HL-60 (cell line): ENCODE measurements around the gene SLC24A3.

ENCODE experiments used
- CTCF ChIP-seq: IDR thresholded peaks from one replicate; pipeline ENCODE4 v1.5.1; 2011; ENCODE audit warnings: low read length, control low read depth, inconsistent platforms; ENCODE audit not compliant: insufficient read depth
- POLR2AphosphoS5 ChIP-seq: IDR thresholded peaks from 2 replicates; pipeline ENCODE4 v1.6.1; 2012; ENCODE audit warnings: low read depth

GRCh38 chr20:19756761-19757486 lies 544.5 kb downstream of the SLC24A3 start:
- TF ChIP-seq POLR2AphosphoS5 (no peak), CTCF (no peak)
